H1 (cell line): ENCODE results near the gene SRCIN1. TPM values are rescaled to one million over a fixed set of nuclear protein-coding genes. Genes with fewer than 3 reads are reported as not detected.

Experiments
- CTCF ChIA-PET: fragments of 300-600 bp; sonication (Branson Sonifier 250); formaldehyde crosslinking; loops from one replicate; lab custom pipeline; 2021; ENCODE audit not compliant: partially characterized antibody; lab: Charles Lee
- POLR2A ChIA-PET: fragments of 300-600 bp; sonication (Branson Sonifier 250); formaldehyde crosslinking; loops from one replicate; lab custom pipeline; 2021; ENCODE audit warnings: inconsistent platforms; ENCODE audit not compliant: partially characterized antibody; lab: Charles Lee
- DNase-seq, 2 experiments: peaks; one replicate each; pipeline versions ENCODE4 v3.0.0 to v3.0.0-alpha.2; 2010 to 2022; ENCODE audit warnings: low spot score in 2 of 2, low read depth in 1 of 2, mixed read lengths in 1 of 2
- FAIRE-seq: peaks from 2 replicates; lab custom pipeline; 2011; peaks lifted over from hg19 to GRCh38; lab: Jason Lieb, UNC
- H2AFZ ChIP-seq: 2 replicates; pipeline ENCODE4 v1.8.1; 2012; ENCODE audit warnings: low read length, inconsistent platforms
- H2AK5ac ChIP-seq: 2 replicates; pipeline ENCODE4 v1.6.1; 2013; ENCODE audit warnings: low read depth, low read length
- H2BK120ac ChIP-seq: replicated peaks from 2 replicates; pipeline ENCODE3; 2013; ENCODE audit warnings: low read depth, low read length, inconsistent platforms
- H2BK12ac ChIP-seq: 2 replicates; pipeline ENCODE4 v1.6.1; 2013; ENCODE audit warnings: low read depth, low read length
- H2BK15ac ChIP-seq: 2 replicates; pipeline ENCODE4 v1.6.1; 2013; ENCODE audit warnings: low read length
- H2BK20ac ChIP-seq: 2 replicates; pipeline ENCODE4 v1.6.1; 2013; ENCODE audit warnings: low read length
- H2BK5ac ChIP-seq: 2 replicates; pipeline ENCODE4 v1.6.1; 2013; ENCODE audit warnings: low read depth, low read length
- H3K14ac ChIP-seq: 2 replicates; pipeline ENCODE4 v1.6.1; 2013; ENCODE audit warnings: inconsistent platforms; ENCODE audit not compliant: insufficient read length
- H3K18ac ChIP-seq: 2 replicates; pipeline ENCODE4 v1.6.1; 2013; ENCODE audit warnings: low read length; ENCODE audit errors: extremely low read depth
- H3K23ac ChIP-seq: 2 replicates; pipeline ENCODE4 v1.6.1; 2013; ENCODE audit warnings: inconsistent platforms; ENCODE audit not compliant: insufficient read length
- H3K23me2 ChIP-seq: 2 replicates; pipeline ENCODE4 v1.6.1; 2013; ENCODE audit warnings: low read depth, low read length
- H3K27ac ChIP-seq: 2 replicates; pipeline ENCODE4 v1.6.1; 2011; ENCODE audit warnings: low read depth, low read length, inconsistent platforms
- H3K27me3 ChIP-seq, 4 experiments: replicated peaks in 1 of 4; 1 replicate in 1 of 4; 2 replicates in 3 of 4; pipeline versions ENCODE4 v1.6.1 to v1.8.1; 2011 to 2013; ENCODE audit warnings: low read length in 3 of 4, mild to moderate bottlenecking in 3 of 4, inconsistent platforms in 2 of 4, mixed read lengths in 2 of 4, moderate library complexity in 1 of 4; ENCODE audit not compliant: control insufficient read depth in 3 of 4, insufficient read depth in 3 of 4; ENCODE audit errors: extremely low read depth in 1 of 4
- H3K36me3 ChIP-seq, 4 experiments: 2 replicates each; pipeline versions ENCODE4 v1.6.1 to v1.8.1; 2011 to 2013; ENCODE audit warnings: mild to moderate bottlenecking in 4 of 4, low read length in 3 of 4, moderate library complexity in 2 of 4, control low read depth in 1 of 4, inconsistent platforms in 1 of 4; ENCODE audit not compliant: insufficient read depth in 4 of 4, control insufficient read depth in 2 of 4
- H3K4ac ChIP-seq: replicated peaks from 2 replicates; pipeline ENCODE3; 2013; ENCODE audit warnings: low read length, low read depth, mixed read lengths, inconsistent platforms; ENCODE audit not compliant: insufficient read length
- H3K4me1 ChIP-seq, 4 experiments: replicated peaks in 1 of 4; 1 replicate in 1 of 4; 2 replicates in 3 of 4; pipeline versions ENCODE4 v1.6.1 to v1.8.1; 2011 to 2013; ENCODE audit warnings: low read length in 3 of 4, inconsistent platforms in 2 of 4, mixed read lengths in 1 of 4; ENCODE audit not compliant: insufficient read depth in 4 of 4, control insufficient read depth in 3 of 4
- H3K4me2 ChIP-seq, 2 experiments: 2 replicates each; pipeline versions ENCODE4 v1.6.1 to v1.8.1; 2011 to 2013; ENCODE audit warnings: low read depth in 2 of 2, low read length in 2 of 2, control low read depth in 1 of 2, inconsistent platforms in 1 of 2, mild to moderate bottlenecking in 1 of 2; ENCODE audit not compliant: insufficient read depth in 1 of 2
- H3K4me3 ChIP-seq, 4 experiments: fragments of 200-600, 300-600 bp in 1 of 4; sonication (generic), shearing (Covaris generic), sonication (Bioruptor Twin) in 1 of 4; 2 replicates each; pipeline versions ENCODE4 v1.5.1 to v1.8.1; 2011 to 2016; ENCODE audit warnings: low read length in 4 of 4, low read depth in 3 of 4, control low read depth in 2 of 4, inconsistent platforms in 2 of 4, mild to moderate bottlenecking in 2 of 4, mixed read lengths in 1 of 4, moderate library complexity in 1 of 4; ENCODE audit not compliant: insufficient read depth in 2 of 4; ENCODE audit errors: extremely low read depth in 1 of 4
- H3K56ac ChIP-seq: replicated peaks from 2 replicates; pipeline ENCODE3; 2013; ENCODE audit warnings: low read depth, mild to moderate bottlenecking, mixed read lengths, low read length, inconsistent platforms; ENCODE audit not compliant: insufficient read length
- H3K79me1 ChIP-seq: 2 replicates; pipeline ENCODE4 v1.6.1; 2013; ENCODE audit warnings: low read depth, low read length, control low read depth
- H3K79me2 ChIP-seq, 2 experiments: 2 replicates each; pipeline versions ENCODE4 v1.6.1 to v1.8.1; 2012 to 2013; ENCODE audit warnings: low read length in 2 of 2, mild to moderate bottlenecking in 2 of 2, inconsistent platforms in 1 of 2; ENCODE audit not compliant: insufficient read depth in 2 of 2, control insufficient read depth in 1 of 2
- H3K9ac ChIP-seq, 4 experiments: replicated peaks in 1 of 4; 1 replicate in 1 of 4; 2 replicates in 3 of 4; pipeline versions ENCODE4 v1.6.1 to v1.8.1; 2011 to 2013; ENCODE audit warnings: low read depth in 3 of 4, low read length in 3 of 4, control low read depth in 2 of 4, mild to moderate bottlenecking in 2 of 4, moderate library complexity in 2 of 4, inconsistent platforms in 1 of 4; ENCODE audit errors: extremely low read depth in 1 of 4
- H3K9me3 ChIP-seq, 2 experiments: 2 replicates each; pipeline versions ENCODE4 v1.6.1 to v1.8.1; 2012 to 2013; ENCODE audit warnings: mild to moderate bottlenecking in 2 of 2, moderate library complexity in 2 of 2, control low read depth in 1 of 2, inconsistent platforms in 1 of 2, low read depth in 1 of 2, low read length in 1 of 2, mixed read lengths in 1 of 2; ENCODE audit not compliant: insufficient read depth in 2 of 2
- H4K20me1 ChIP-seq, 2 experiments: replicated peaks in 1 of 2; 2 replicates each; pipeline versions ENCODE3 to v1.8.1; 2011 to 2013; ENCODE audit warnings: inconsistent platforms in 2 of 2, low read length in 2 of 2, mild to moderate bottlenecking in 1 of 2; ENCODE audit not compliant: insufficient read depth in 2 of 2, control insufficient read depth in 1 of 2
- H4K5ac ChIP-seq: 2 replicates; pipeline ENCODE4 v1.6.1; 2013; ENCODE audit warnings: low read length, low read depth, mixed read lengths, inconsistent platforms; ENCODE audit not compliant: insufficient read length
- H4K8ac ChIP-seq: 2 replicates; pipeline ENCODE4 v1.8.0; 2013; ENCODE audit warnings: mild to moderate bottlenecking, moderate library complexity, low read length, inconsistent platforms; ENCODE audit not compliant: insufficient read depth; ENCODE audit errors: extremely low read depth
- H4K91ac ChIP-seq: replicated peaks from 2 replicates; pipeline ENCODE3; 2013; ENCODE audit warnings: low read length, mixed read lengths, inconsistent platforms; ENCODE audit not compliant: insufficient read length
- CTBP2 ChIP-seq: IDR thresholded peaks from 2 replicates; pipeline ENCODE4 v1.7.0; 2011; ENCODE audit warnings: borderline replicate concordance, mild to moderate bottlenecking, moderate library complexity, mixed read lengths, low read length; ENCODE audit not compliant: insufficient read depth, insufficient read length
- EZH2 ChIP-seq: fragments of 200-600 bp; sonication (generic); IDR thresholded peaks from 2 replicates; pipeline ENCODE4 v1.7.1; 2012; ENCODE audit warnings: low read depth, mild to moderate bottlenecking, moderate library complexity, low read length, inconsistent platforms; ENCODE audit not compliant: severe bottlenecking
- KDM5A ChIP-seq: fragments of 200-600 bp; IDR thresholded peaks from 2 replicates; pipeline ENCODE4 v1.7.1; 2012; ENCODE audit warnings: mild to moderate bottlenecking, low read length, inconsistent platforms, mixed read lengths
- MAFK ChIP-seq: IDR thresholded peaks from 2 replicates; pipeline ENCODE4 v1.6.1; 2012; ENCODE audit warnings: low read depth, mild to moderate bottlenecking, improper control_type of control experiment, low read length
- POLR2AphosphoS5 ChIP-seq: IDR thresholded peaks from 2 replicates; pipeline ENCODE4 v1.6.1; 2011; ENCODE audit warnings: low read depth, low read length
- RXRA ChIP-seq: IDR thresholded peaks from 2 replicates; pipeline ENCODE4 v1.6.1; 2011; ENCODE audit warnings: low read depth, mild to moderate bottlenecking, low read length, moderate library complexity; ENCODE audit not compliant: insufficient read depth
- SIX5 ChIP-seq: IDR thresholded peaks from 2 replicates; pipeline ENCODE4 v1.6.1; 2011; ENCODE audit warnings: mild to moderate bottlenecking, low read depth, low read length
- SUZ12 ChIP-seq: fragments of 200-600 bp; sonication (generic); IDR thresholded peaks from 2 replicates; pipeline ENCODE4 v1.6.1; 2012; ENCODE audit warnings: mild to moderate bottlenecking, inconsistent platforms, low read length, moderate library complexity, mixed read lengths
- TEAD4 ChIP-seq: IDR thresholded peaks from 2 replicates; pipeline ENCODE4 v1.6.1; 2012; ENCODE audit warnings: low read depth, low read length, inconsistent platforms, mixed read lengths
- USF2 ChIP-seq: IDR thresholded peaks from 2 replicates; pipeline ENCODE4 v1.6.1; 2011; ENCODE audit warnings: low read length, improper control_type of control experiment
- WGBS, 2 experiments: shearing (Covaris generic) in 1 of 2; methylation state at CpG; one replicate each; pipeline versions ENCODE4 v1.1.6 to v1.1.7; 2013 to 2015; ENCODE audit warnings: low lambda C conversion rate in 2 of 2, mixed read lengths in 2 of 2, inconsistent platforms in 1 of 2, low coverage in 1 of 2, missing lambda C conversion rate in 1 of 2; ENCODE audit not compliant: insufficient replicate concordance in 2 of 2, insufficient coverage in 1 of 2, insufficient read length in 1 of 2; ENCODE audit errors: extremely low coverage in 1 of 2, missing lambda C conversion rate in 1 of 2; 5-methylcytosine and 5-hydroxymethylcytosine counted together
- polyA plus RNA-seq, 7 experiments: library from polyadenylated mRNA; depleted of rRNA in 3 of 7; stranded (reverse) in 5 of 7; unstranded in 2 of 7; fragments of >200 nt in 5 of 7; fragments of 200-250 nt in 2 of 7; gene quantifications; 1 replicate in 5 of 7; 2 replicates in 1 of 7; 4 replicates in 1 of 7; pipeline versions ENCODE4 v1.2.1 to v1.2.3, GENCODE V29; 2011 to 2013; ENCODE audit warnings: missing spikeins in 2 of 7, mixed read lengths in 2 of 7
- total RNA-seq: library from RNA; stranded (reverse); fragmentation: NEBNext Ultra II Directional; extraction: Animal tissue kit (Norgen Biotek cat#: 25700); gene quantifications from 2 replicates; pipeline ENCODE4 v1.2.1, GENCODE V29; 2021

The SRCIN1 gene
- total and polyA plus RNA-seq, 2 of the 8 experiments (the other 6 are each of a cell fraction or from before 2014, with no cell fraction given), result 2.8 to 3.8 TPM

DNA sequence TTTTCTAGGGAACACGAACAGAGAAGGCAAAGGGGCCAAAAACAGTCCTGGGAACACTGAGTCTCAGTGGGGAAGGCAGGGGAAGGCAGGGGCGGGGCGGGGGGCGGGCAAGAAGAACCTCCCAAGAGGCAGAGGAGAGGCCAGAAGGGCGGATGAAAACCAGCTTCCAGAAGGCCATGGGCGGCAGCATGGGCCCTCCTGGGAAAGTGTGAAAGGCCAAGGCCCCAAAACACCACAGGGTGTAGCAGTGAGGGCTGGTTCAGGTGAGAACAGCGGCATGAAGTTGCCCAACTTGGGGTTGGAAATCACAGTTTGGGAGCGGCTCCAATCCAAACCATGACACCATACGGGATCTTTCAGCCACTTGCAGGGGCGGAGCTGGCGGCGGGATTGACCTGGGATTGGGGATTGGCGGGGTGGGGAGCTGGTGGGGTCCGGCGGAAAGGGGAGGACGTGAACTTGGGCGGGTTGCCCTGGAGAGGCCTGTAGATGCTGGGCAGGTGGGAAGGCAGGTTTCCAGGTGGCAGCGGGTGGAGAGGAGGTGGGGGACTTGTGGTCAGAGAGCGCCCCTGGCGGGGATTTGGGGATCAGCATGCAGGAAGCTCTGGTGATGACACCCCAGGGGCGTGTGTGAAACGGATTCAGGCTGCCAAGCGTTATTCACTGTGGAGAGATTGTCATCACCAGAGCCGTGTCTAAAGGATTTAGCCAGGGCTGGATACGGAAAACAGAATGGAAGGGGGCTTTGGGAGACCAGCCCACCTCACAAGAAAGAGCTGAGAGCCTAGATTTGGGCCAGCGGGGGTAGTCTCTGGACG lies 96.6 kb downstream of the SRCIN1 start:
- H2BK15ac ChIP-seq, result no peak overlapping the region
- H4K91ac ChIP-seq, result no peak overlapping the region
- POLR2A ChIA-PET, result interaction anchor here (0.7 to 2.6 kb wide), 22 partner anchors 8 to 291 kb away, joined by 3 to 6 read pairs (median 3); no protein-coding TSS in a partner anchor
- no peak overlapping the region for H2AK5ac ChIP-seq
- no peak overlapping the region for H3K4ac ChIP-seq
- H3K4me3 ChIP-seq, result peak overlapping the region in 3 of 4 experiments; percentile 30 to 56 (median 47); a peak in 7 of 8 replicates
- no peak overlapping the region for H4K8ac ChIP-seq
- peaks cover 0 to 3% of the 10 kb centered on the region in 2 experiments for H4K20me1 ChIP-seq
- no peak overlapping the region for H3K23ac ChIP-seq
- CTCF ChIA-PET, result interaction anchor here (0.6 to 14.4 kb wide), 50 partner anchors 13 to 189 kb away, joined by 3 to 190 read pairs (median 4); partner anchors contain the start of genes EPOP and SOCS7
- peak overlapping the region; percentile 83 to 95 for H3K4me2 ChIP-seq
- H3K27me3 ChIP-seq, result peaks cover 0 to 24% (median 11%) of the 10 kb centered on the region in 4 experiments; a peak in 4 of 7 replicates
- H3K9ac ChIP-seq, result no peak overlapping the region
- peak overlapping the region; percentile 80 for H2BK5ac ChIP-seq
- no peak overlapping the region for H3K14ac ChIP-seq
- no peak overlapping the region for H2AFZ ChIP-seq
- FAIRE-seq (no peak), DNase-seq (peak; percentile 93 to 96)
- no peak overlapping the region for H3K56ac ChIP-seq
- H3K4me1 ChIP-seq, result peaks cover 4 to 28% (median 21%) of the 10 kb centered on the region in 4 experiments
- H3K36me3 ChIP-seq, result peaks cover 0 to 5% (median 0%) of the 10 kb centered on the region in 4 experiments; a peak in 2 of 8 replicates
- peak overlapping the region; percentile 37; the same call in 1 of the 2 replicates for H3K27ac ChIP-seq
- 8% methylated on average over 20 of the region's 27 CpGs; no CpG with 5 or more reads in 1 of the 2 experiments for WGBS, 2 experiments
- H3K79me2 ChIP-seq, result no peaks in the 10 kb centered on the region
- peak overlapping the region; percentile 80 for H2BK12ac ChIP-seq
- H2BK120ac ChIP-seq, result no peak overlapping the region
- no peaks in the 10 kb centered on the region for H3K9me3 ChIP-seq
- H2BK20ac ChIP-seq, result no peak overlapping the region
- no peaks in the 10 kb centered on the region for H3K79me1 ChIP-seq
- peak overlapping the region; percentile 93 for H3K18ac ChIP-seq
- H3K23me2 ChIP-seq, result peaks cover 19% of the 10 kb centered on the region
- no peak overlapping the region for H4K5ac ChIP-seq
- TF ChIP-seq KDM5A (no peak), POLR2AphosphoS5 (peak; percentile 65; the same call in 1 of the 2 replicates), USF2 (no peak), SUZ12 (peak; percentile 7; the same call in 1 of the 2 replicates), CTBP2 (no peak), RXRA (0 out of 2 replicates have a peak, but pooled peaks have one; percentile 11), EZH2 (peak; percentile 43), TEAD4 (no peak), MAFK (no peak), SIX5 (no peak)
